ENCODE measurements around the gene LAS1L. TPM values are rescaled to one million over a fixed set of nuclear protein-coding genes. Genes with fewer than 3 reads are reported as not detected.

Gene LAS1L
- total and polyA plus RNA-seq, 11 donors: 6.0 to 17.2 (median 13.1) TPM

DNA sequence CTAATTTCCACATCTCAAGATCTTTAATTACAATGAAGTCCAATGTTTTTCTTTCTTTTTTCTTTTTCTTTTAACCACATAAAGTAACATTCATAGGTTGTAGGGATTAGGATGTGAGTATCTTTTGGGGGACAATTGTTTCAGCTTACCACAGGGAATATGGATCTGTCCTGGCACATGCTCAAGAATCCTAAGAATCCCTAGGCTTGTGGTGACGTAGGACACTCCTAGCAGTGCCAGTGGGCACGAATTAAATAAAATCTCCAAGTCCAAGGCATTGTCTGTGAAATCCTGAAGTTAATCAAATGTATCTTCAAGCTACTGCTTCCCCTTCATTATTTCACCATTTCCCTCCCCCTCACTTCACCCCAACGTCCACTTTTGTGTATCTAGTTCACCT lies 2.6 kb upstream of the LAS1L start:
- ATAC-seq (no peak), DNase-seq (no peak)
- peaks cover 0 to 4% (median 0%) of the 10 kb centered on the region in 9 donors for H3K36me3 ChIP-seq
- no peak overlapping the region for H3K4me3 ChIP-seq
- H3K9me3 ChIP-seq: peaks cover 0 to 4% (median 0%) of the 10 kb centered on the region in 12 donors
- peaks cover 0 to 16% (median 0%) of the 10 kb centered on the region in 9 donors for H3K27me3 ChIP-seq
- no peak overlapping the region for H3K27ac ChIP-seq
- TF ChIP-seq, protein P1, sequence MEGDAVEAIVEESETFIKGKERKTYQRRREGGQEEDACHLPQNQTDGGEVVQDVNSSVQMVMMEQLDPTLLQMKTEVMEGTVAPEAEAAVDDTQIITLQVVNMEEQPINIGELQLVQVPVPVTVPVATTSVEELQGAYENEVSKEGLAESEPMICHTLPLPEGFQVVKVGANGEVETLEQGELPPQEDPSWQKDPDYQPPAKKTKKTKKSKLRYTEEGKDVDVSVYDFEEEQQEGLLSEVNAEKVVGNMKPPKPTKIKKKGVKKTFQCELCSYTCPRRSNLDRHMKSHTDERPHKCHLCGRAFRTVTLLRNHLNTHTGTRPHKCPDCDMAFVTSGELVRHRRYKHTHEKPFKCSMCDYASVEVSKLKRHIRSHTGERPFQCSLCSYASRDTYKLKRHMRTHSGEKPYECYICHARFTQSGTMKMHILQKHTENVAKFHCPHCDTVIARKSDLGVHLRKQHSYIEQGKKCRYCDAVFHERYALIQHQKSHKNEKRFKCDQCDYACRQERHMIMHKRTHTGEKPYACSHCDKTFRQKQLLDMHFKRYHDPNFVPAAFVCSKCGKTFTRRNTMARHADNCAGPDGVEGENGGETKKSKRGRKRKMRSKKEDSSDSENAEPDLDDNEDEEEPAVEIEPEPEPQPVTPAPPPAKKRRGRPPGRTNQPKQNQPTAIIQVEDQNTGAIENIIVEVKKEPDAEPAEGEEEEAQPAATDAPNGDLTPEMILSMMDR (IDR thresholded peaks at IDR 0.05): no peak
- no peak for TF ChIP-seq POLR2A (IDR thresholded peaks at IDR 0.05)
- intact Hi-C loops (cut with DNase I): no loop called here
- H3K4me1 ChIP-seq: peaks cover 0 to 13% (median 8%) of the 10 kb centered on the region in 12 donors
- WGBS, 4 donors: 21 to 33% (median 28%) methylated on average over 3 of the region's 3 CpGs

DNA sequence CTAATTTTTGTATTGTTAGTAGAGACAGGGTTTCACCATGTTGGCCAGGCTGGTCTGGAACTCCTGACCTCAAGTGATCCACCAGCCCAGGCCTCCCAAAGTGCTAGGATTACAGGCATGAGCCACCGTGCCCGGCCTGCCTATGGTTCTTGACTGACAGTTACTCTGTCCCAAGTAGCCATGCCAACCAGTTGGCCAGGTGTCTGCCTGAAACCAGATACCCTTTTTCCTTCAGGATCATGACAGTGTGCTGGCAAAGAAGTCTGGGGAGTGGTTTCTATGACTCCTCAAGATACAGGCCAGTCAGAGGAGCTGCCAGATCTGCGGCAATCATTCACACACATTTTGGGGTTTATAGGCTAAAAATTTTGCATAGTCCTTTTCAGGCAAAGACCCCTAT lies 1.7 kb upstream of the LAS1L start:
- ATAC-seq: no peak
- 90 to 92% (median 92%) methylated on average over 3 of the region's 3 CpGs for WGBS, 4 donors
- no peak overlapping the region for H3K27ac ChIP-seq

DNA sequence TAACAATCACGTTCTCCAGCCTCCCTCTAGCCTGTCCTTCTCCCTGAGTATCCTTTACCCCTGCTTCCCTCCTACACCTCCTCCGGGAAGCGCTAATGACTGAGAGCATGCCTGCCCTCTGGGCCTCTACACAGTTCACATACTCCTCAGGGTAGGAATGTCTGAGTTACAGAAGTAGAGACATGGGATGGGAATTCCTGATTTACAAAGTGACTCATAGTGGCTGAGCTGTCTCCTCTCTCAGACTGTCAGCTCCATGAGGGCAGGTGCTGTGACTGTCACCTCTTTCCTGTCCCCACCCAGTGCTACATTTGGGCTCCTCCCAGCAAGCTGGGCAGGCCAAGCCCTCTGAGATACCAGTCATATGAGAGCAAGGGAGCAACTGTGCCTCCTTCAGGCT lies 2.6 kb downstream of the LAS1L start:
- WGBS, 4 donors: 82 to 93% (median 83%) methylated on average over 3 of the region's 3 CpGs
- peaks cover 0 to 44% (median 20%) of the 10 kb centered on the region in 9 donors for H3K36me3 ChIP-seq

More for the DNA sequence above, 1.7 kb upstream of the LAS1L start:
- peaks cover 0 to 4% (median 0%) of the 10 kb centered on the region in 12 donors for H3K9me3 ChIP-seq
- no peak overlapping the region for H3K4me3 ChIP-seq
- peaks cover 0 to 13% (median 8%) of the 10 kb centered on the region in 12 donors for H3K4me1 ChIP-seq
- intact Hi-C loops (cut with DNase I): no loop called here
- H3K27me3 ChIP-seq: peaks cover 0 to 19% (median 0%) of the 10 kb centered on the region in 9 donors
- TF ChIP-seq, protein P1 (IDR thresholded peaks at IDR 0.05): no peak
- TF ChIP-seq POLR2A (IDR thresholded peaks at IDR 0.05): no peak
- DNase-seq: no peak
- peaks cover 0 to 12% (median 0%) of the 10 kb centered on the region in 9 donors for H3K36me3 ChIP-seq

DNA sequence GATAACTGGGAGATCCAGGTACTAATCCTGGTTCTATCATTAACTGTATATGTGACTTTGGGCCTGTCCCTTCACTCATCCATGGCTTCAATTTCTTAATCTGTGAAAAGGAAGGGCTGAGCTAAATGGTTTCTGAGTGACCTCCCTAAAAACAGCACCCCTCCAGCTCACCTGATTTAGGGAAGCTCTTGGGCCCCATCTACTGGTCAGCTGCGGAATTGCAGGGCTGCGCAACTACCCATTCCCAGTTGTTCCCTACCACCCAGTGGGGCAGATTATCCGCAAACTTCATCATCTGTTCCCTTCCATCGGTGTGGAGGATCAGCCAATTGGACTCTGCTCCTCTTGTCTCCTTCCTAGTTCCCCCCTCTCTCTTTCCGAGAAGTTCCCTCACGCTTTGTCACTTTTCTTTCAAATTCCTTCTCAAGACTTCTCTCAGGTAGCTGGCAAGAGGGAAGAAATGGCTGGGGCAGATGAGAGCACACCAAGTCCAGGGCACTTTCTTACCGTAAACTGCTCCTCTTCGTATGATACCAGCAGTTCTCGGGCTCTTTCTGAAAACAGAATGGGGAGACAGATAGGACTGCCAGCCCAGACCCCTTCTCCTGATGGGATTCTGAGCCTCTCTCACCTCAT lies 5.8 kb downstream of the LAS1L start:
- WGBS, 4 donors: 38 to 61% (median 48%) methylated on average over 9 of the region's 9 CpGs
- H3K36me3 ChIP-seq: peaks cover 0 to 72% (median 42%) of the 10 kb centered on the region in 9 donors
- DNase-seq: peak in 3 of 5 donors; percentile 9 to 42 (median 20)

More for the DNA sequence above, 2.6 kb downstream of the LAS1L start:
- intact Hi-C loops (cut with DNase I): loop anchor here in 1 of 10 donors (5.0 kb wide), 1 partner anchor 555 kb away; the partner anchor contains the start of gene ZC4H2
- Histone ChIP-seq H3K4me1 (peaks cover 0 to 20% (median 10%) of the 10 kb centered on the region in 12 donors), H3K27me3 (peaks cover 0 to 17% (median 0%) of the 10 kb centered on the region in 9 donors), H3K9me3 (peaks cover 0 to 4% (median 0%) of the 10 kb centered on the region in 12 donors), H3K27ac (no peak overlapping the region), H3K4me3 (no peak overlapping the region)
- ATAC-seq (no peak), DNase-seq (no peak)
- no peak for TF ChIP-seq POLR2A (IDR thresholded peaks at IDR 0.05)
- TF ChIP-seq, protein P1 (IDR thresholded peaks at IDR 0.05): no peak

More for the DNA sequence above, 5.8 kb downstream of the LAS1L start:
- TF ChIP-seq, protein P1 (IDR thresholded peaks at IDR 0.05): peak; percentile 79 to 99 (median 86)
- no peak for TF ChIP-seq POLR2A (IDR thresholded peaks at IDR 0.05)
- Histone ChIP-seq H3K9me3 (no peaks in the 10 kb centered on the region), H3K27ac (no peak overlapping the region), H3K4me1 (peaks cover 0 to 17% (median 10%) of the 10 kb centered on the region in 12 donors), H3K4me3 (no peak overlapping the region), H3K27me3 (peaks cover 0 to 7% (median 0%) of the 10 kb centered on the region in 9 donors)
- ATAC-seq: peak in 3 of 4 donors; percentile 53 to 69 (median 55)
- intact Hi-C loops (cut with DNase I): loop anchor here in 3 of 10 donors (5.0 to 10.0 kb wide), 2 partner anchors 632 to 634 kb away; no protein-coding TSS in a partner anchor
